Common myeloid progenitor, CD34-positive (primary cell): ENCODE results near the gene SPAG16.

Experiments used
- CTCF ChIA-PET: fragments of 350-600 bp; sonication (Branson Sonifier 250); formaldehyde crosslinking; loops from one replicate; lab custom pipeline; 2021; ENCODE audit warnings: antibody characterized with exemption; lab: Charles Lee
- POLR2A ChIA-PET: fragments of 350-600 bp; sonication (Branson Sonifier 250); formaldehyde crosslinking; loops from one replicate; lab custom pipeline; 2021; ENCODE audit warnings: antibody characterized with exemption; lab: Charles Lee
- DNase-seq, 3 donors: peaks; one replicate each; pipeline versions ENCODE4 v3.0.0 to v3.0.0-alpha.2; 2013
- H3K27ac ChIP-seq, 2 experiments: 1 replicate in 1 of 2; 2 replicates in 1 of 2; pipeline ENCODE4 v1.7.0; 2013; ENCODE audit warnings: inconsistent platforms in 2 of 2, low read length in 2 of 2, mild to moderate bottlenecking in 2 of 2, low read depth in 1 of 2, moderate library complexity in 1 of 2; ENCODE audit not compliant: severe bottlenecking in 2 of 2, insufficient read depth in 1 of 2, poor library complexity in 1 of 2
- H3K27me3 ChIP-seq, 5 experiments: replicated peaks in 2 of 5; 1 replicate in 3 of 5; 2 replicates in 2 of 5; pipeline versions ENCODE4 v1.6.1 to v1.7.0; 2013; ENCODE audit warnings: low read length in 4 of 5, mild to moderate bottlenecking in 2 of 5, moderate library complexity in 2 of 5, inconsistent platforms in 1 of 5; ENCODE audit not compliant: insufficient read depth in 5 of 5, control insufficient read depth in 4 of 5
- H3K36me3 ChIP-seq, 4 experiments: 1 replicate in 2 of 4; 2 replicates in 2 of 4; pipeline versions ENCODE4 v1.6.1 to v1.7.0; 2013; ENCODE audit warnings: low read length in 3 of 4, control low read depth in 1 of 4, mild to moderate bottlenecking in 1 of 4; ENCODE audit not compliant: control insufficient read depth in 4 of 4, insufficient read depth in 4 of 4
- H3K4me1 ChIP-seq, 4 experiments: 1 replicate in 3 of 4; 2 replicates in 1 of 4; pipeline versions ENCODE4 v1.6.1 to v1.7.1; 2013; ENCODE audit warnings: low read length in 3 of 4, mild to moderate bottlenecking in 3 of 4, control low read depth in 1 of 4, inconsistent platforms in 1 of 4, moderate library complexity in 1 of 4; ENCODE audit not compliant: control insufficient read depth in 4 of 4, insufficient read depth in 4 of 4; ENCODE audit errors: control extremely low read depth in 1 of 4
- H3K4me3 ChIP-seq, 7 experiments: 1 replicate in 4 of 7; 2 replicates in 3 of 7; pipeline versions ENCODE4 v1.5.1 to v1.7.0; 2013; ENCODE audit warnings: mild to moderate bottlenecking in 7 of 7, low read length in 6 of 7, moderate library complexity in 6 of 7, inconsistent platforms in 2 of 7, low read depth in 2 of 7, control low read depth in 1 of 7; ENCODE audit not compliant: insufficient read depth in 4 of 7, control insufficient read depth in 1 of 7; ENCODE audit errors: extremely low read depth in 1 of 7
- H3K9me3 ChIP-seq, 5 experiments: 1 replicate in 4 of 5; 2 replicates in 1 of 5; pipeline versions ENCODE4 v1.6.1 to v1.7.1; 2013; ENCODE audit warnings: low read length in 4 of 5, mild to moderate bottlenecking in 2 of 5, inconsistent platforms in 1 of 5, low read depth in 1 of 5, moderate library complexity in 1 of 5; ENCODE audit not compliant: control insufficient read depth in 4 of 5, insufficient read depth in 2 of 5; ENCODE audit errors: control extremely low read depth in 1 of 5
- WGBS: methylation state at CpG from one replicate; pipeline ENCODE4 v1.1.5; 2013; ENCODE audit not compliant: insufficient coverage; 5-methylcytosine and 5-hydroxymethylcytosine counted together

SPAG16 gene

GRCh38 chr2:213766062-213766461, 481.8 kb downstream of the SPAG16 start:
- Histone ChIP-seq H3K27me3 (no peaks in the 10 kb centered on the region), H3K36me3 (no peaks in the 10 kb centered on the region), H3K27ac (no peak overlapping the region), H3K4me3 (no peak overlapping the region), H3K4me1 (no peaks in the 10 kb centered on the region), H3K9me3 (peaks cover 0 to 1% (median 0%) of the 10 kb centered on the region in 5 experiments)
- no CpG with 5 or more reads among the region's 1 CpG for WGBS
- CTCF ChIA-PET = no interaction called here
- DNase-seq = no peak
- POLR2A ChIA-PET = no interaction called here

GRCh38 chr2:213766465-213766901, 482.2 kb downstream of the SPAG16 start:
- no peak for DNase-seq
- Histone ChIP-seq H3K27ac (no peak overlapping the region), H3K27me3 (no peaks in the 10 kb centered on the region), H3K36me3 (no peaks in the 10 kb centered on the region), H3K4me3 (no peak overlapping the region), H3K9me3 (peaks cover 0 to 1% (median 0%) of the 10 kb centered on the region in 5 experiments), H3K4me1 (no peaks in the 10 kb centered on the region)
- POLR2A ChIA-PET = no interaction called here
- CTCF ChIA-PET = no interaction called here
- 88% methylated on average over 3 of the region's 3 CpGs for WGBS

GRCh38 chr2:213787869-213788268, 503.6 kb downstream of the SPAG16 start:
- WGBS = no CpG with 5 or more reads among the region's 2 CpGs
- CTCF ChIA-PET = no interaction called here

GRCh38 chr2:213789940-213790339, 505.7 kb downstream of the SPAG16 start:
- H3K27me3 ChIP-seq = no peaks in the 10 kb centered on the region
- WGBS = 100% methylated on average over 1 of the region's 1 CpG
- H3K4me1 ChIP-seq = no peaks in the 10 kb centered on the region
- H3K27ac ChIP-seq = no peak overlapping the region
- DNase-seq = no peak
- CTCF ChIA-PET = no interaction called here
- POLR2A ChIA-PET = no interaction called here
- no peak overlapping the region for H3K4me3 ChIP-seq
- H3K9me3 ChIP-seq = no peaks in the 10 kb centered on the region
- no peaks in the 10 kb centered on the region for H3K36me3 ChIP-seq

More at GRCh38 chr2:213787869-213788268, 503.6 kb downstream of the SPAG16 start:
- no peak for DNase-seq
- Histone ChIP-seq H3K4me1 (no peaks in the 10 kb centered on the region), H3K9me3 (no peaks in the 10 kb centered on the region), H3K27ac (no peak overlapping the region), H3K27me3 (no peaks in the 10 kb centered on the region), H3K4me3 (no peak overlapping the region), H3K36me3 (no peaks in the 10 kb centered on the region)
- POLR2A ChIA-PET = no interaction called here

- ChIA-PET POLR2A (no interaction called here), CTCF (no interaction called here)
- 100% methylated on average over 2 of the region's 3 CpGs for WGBS
- Histone ChIP-seq H3K27ac (no peak overlapping the region), H3K4me3 (no peak overlapping the region), H3K27me3 (no peaks in the 10 kb centered on the region), H3K9me3 (no peaks in the 10 kb centered on the region), H3K36me3 (no peaks in the 10 kb centered on the region), H3K4me1 (no peaks in the 10 kb centered on the region)
- no peak for DNase-seq
Measured at GRCh38 chr2:213792045-213792444, 507.8 kb downstream of the SPAG16 start.

DNA sequence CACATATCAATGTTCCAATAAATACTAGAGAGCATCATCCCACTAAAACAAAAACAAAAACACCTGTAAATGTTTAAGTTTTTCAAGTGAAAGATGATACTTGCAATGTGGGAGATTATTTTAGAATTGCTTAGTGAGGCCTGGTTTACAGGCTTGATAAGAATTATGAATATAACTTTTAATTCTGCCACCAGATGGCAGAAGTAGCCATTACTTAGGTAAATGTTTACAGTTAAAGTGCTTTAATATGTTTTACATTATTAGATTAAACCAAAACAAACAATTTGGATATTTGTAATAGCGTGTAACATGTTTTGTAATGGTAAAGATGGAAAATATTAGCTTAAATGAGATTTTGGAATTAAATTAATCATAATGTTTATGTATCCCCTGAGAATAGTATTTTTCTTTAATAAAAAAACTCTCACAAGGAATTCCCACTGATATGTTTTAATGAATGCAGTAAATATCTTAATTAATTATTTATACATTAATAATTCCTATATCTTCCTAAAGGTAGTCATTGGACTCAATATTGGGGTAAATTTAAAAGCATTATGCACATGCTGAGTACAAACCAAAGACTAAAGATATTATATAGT, 522.0 kb downstream of the SPAG16 start:
- H3K27me3 ChIP-seq = no peaks in the 10 kb centered on the region
- H3K27ac ChIP-seq = no peak overlapping the region
- DNase-seq = peak; percentile 2 to 27 (median 22)
- no peaks in the 10 kb centered on the region for H3K9me3 ChIP-seq
- POLR2A ChIA-PET = no interaction called here
- CTCF ChIA-PET = no interaction called here
- H3K4me1 ChIP-seq = no peaks in the 10 kb centered on the region
- H3K36me3 ChIP-seq = no peaks in the 10 kb centered on the region
- H3K4me3 ChIP-seq = no peak overlapping the region
- no CpG with 5 or more reads among the region's 1 CpG for WGBS

DNA sequence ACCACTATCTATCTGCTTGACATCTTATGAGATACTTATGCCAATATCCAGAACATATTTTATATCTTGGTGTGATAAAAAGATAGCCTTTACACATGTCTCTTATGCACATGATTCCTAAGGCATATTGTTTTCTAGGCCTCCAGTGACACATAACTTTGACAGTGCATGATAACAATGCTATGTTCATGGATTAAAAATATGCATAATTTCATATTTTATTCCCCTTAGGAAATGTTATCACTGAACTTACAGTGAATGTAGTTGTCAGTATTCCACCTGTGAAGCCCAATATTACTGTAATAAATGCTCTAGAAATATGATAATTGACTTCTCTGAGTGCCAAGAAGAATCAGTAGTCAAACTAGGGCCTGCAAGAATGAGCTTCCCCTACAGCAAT, 532.3 kb downstream of the SPAG16 start:
- Histone ChIP-seq H3K27me3 (no peaks in the 10 kb centered on the region), H3K36me3 (no peaks in the 10 kb centered on the region), H3K9me3 (no peaks in the 10 kb centered on the region), H3K4me1 (no peaks in the 10 kb centered on the region), H3K27ac (no peak overlapping the region), H3K4me3 (no peak overlapping the region)
- ChIA-PET CTCF (no interaction called here), POLR2A (no interaction called here)
- DNase-seq = no peak
